Measurements from ENCODE around the gene TLE4. TPM values are rescaled to one million over a fixed set of nuclear protein-coding genes. Genes with fewer than 3 reads are reported as not detected.

Gene TLE4
- total RNA-seq, 1 experiment from 2014 or later, result 8.7 TPM

DNA sequence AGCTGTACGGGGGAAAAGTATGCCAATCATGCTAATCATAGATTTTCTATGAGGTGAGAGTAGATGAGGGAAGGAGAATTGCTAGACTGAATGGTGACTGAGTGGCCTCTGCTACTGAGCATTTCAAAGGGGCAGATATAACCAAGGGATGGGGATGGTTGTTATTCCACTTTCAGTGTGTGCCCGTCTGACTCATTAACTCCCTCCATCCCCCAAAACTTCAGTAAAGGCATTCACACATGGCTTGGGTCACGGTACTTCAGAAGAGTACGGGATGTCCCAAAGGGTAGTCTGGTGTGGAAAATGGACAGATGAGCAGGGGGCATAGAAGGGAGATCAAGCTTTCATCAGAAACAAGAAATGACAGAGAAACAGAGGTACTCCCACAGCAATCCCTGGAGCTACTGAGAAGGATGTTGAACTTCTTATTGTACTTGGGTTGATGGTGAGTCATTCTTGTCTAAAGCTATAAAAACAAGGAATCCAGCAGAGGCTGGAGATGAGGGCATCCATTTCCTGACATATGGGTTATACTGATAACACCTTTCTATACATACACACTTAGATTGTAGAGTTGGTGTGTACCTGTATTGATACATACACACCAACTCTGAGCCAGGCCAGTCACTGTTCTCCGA lies 8.9 kb upstream of the TLE4 start:
- Mint-ChIP-seq H3K27ac (ENCODE audit: low read depth, unreplicated experiment) (no peak overlapping the region), H3K36me3 (ENCODE audit: insufficient read depth, unreplicated experiment) (no peaks in the 10 kb centered on the region), H3K4me1 (ENCODE audit: insufficient read depth, unreplicated experiment) (no peaks in the 10 kb centered on the region), H3K4me3 (ENCODE audit: unreplicated experiment) (no peak overlapping the region), H3K9me3 (ENCODE audit: unreplicated experiment) (no peaks in the 10 kb centered on the region), H3K27me3 (ENCODE audit: insufficient read depth, unreplicated experiment) (no peaks in the 10 kb centered on the region)
- intact Hi-C loops (cut with micrococcal nuclease), result no loop called here
- TF ChIP-seq, protein P1, sequence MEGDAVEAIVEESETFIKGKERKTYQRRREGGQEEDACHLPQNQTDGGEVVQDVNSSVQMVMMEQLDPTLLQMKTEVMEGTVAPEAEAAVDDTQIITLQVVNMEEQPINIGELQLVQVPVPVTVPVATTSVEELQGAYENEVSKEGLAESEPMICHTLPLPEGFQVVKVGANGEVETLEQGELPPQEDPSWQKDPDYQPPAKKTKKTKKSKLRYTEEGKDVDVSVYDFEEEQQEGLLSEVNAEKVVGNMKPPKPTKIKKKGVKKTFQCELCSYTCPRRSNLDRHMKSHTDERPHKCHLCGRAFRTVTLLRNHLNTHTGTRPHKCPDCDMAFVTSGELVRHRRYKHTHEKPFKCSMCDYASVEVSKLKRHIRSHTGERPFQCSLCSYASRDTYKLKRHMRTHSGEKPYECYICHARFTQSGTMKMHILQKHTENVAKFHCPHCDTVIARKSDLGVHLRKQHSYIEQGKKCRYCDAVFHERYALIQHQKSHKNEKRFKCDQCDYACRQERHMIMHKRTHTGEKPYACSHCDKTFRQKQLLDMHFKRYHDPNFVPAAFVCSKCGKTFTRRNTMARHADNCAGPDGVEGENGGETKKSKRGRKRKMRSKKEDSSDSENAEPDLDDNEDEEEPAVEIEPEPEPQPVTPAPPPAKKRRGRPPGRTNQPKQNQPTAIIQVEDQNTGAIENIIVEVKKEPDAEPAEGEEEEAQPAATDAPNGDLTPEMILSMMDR (IDR thresholded peaks at IDR 0.05; ENCODE audit: unreplicated experiment), result no peak
- CTCF ChIA-PET, result interaction anchor here (0.5 to 0.7 kb wide), 2 partner anchors 418 to 963 kb away, joined by 3 read pairs; no protein-coding TSS in a partner anchor
- DNase-seq (ENCODE audit: unreplicated experiment), result no peak
- POLR2A ChIA-PET, result no interaction called here
- BruUV-seq (replicated peaks), result no TSS peak

DNA sequence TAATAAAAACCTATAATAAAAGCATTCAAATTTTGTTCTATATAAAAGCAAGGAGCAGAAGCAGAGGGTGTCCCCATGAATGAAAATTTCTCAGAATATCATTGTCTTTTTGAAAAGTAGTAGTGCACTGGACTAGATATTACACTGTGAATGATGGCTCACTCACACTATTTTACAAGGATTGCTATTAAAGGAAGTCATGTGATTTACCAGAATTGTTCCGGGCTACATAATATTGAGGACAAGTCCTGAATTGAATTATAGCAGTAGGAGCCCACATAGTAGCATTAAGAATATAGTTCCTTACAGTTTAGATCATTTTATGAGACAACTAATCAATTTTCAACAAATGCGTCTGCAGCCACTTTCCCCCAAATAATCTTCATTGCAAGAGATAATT lies 7.7 kb upstream of the TLE4 start:
- Mint-ChIP-seq H3K27ac (ENCODE audit: low read depth, unreplicated experiment) (no peak overlapping the region), H3K4me1 (ENCODE audit: insufficient read depth, unreplicated experiment) (no peaks in the 10 kb centered on the region), H3K4me3 (ENCODE audit: unreplicated experiment) (no peak overlapping the region), H3K9me3 (ENCODE audit: unreplicated experiment) (no peaks in the 10 kb centered on the region), H3K27me3 (ENCODE audit: insufficient read depth, unreplicated experiment) (no peaks in the 10 kb centered on the region), H3K36me3 (ENCODE audit: insufficient read depth, unreplicated experiment) (no peaks in the 10 kb centered on the region)
- TF ChIP-seq, protein P1 (IDR thresholded peaks at IDR 0.05; ENCODE audit: unreplicated experiment), result no peak
- intact Hi-C loops (cut with micrococcal nuclease), result no loop called here
- no peak for DNase-seq (ENCODE audit: unreplicated experiment)
- ChIA-PET CTCF (no interaction called here), POLR2A (no interaction called here)
- BruUV-seq (replicated peaks), result no TSS peak

GRCh38 chr9:79565245-79565644 lies 6.5 kb upstream of the TLE4 start:
- H3K4me3 Mint-ChIP-seq (ENCODE audit: unreplicated experiment), result no peak overlapping the region
- H3K27me3 Mint-ChIP-seq (ENCODE audit: insufficient read depth, unreplicated experiment), result no peaks in the 10 kb centered on the region
- intact Hi-C loops (cut with micrococcal nuclease), result no loop called here
- no peak for DNase-seq (ENCODE audit: unreplicated experiment)
- H3K4me1 Mint-ChIP-seq (ENCODE audit: insufficient read depth, unreplicated experiment), result no peaks in the 10 kb centered on the region
- ChIA-PET POLR2A (no interaction called here), CTCF (interaction anchor here (0.6 kb wide), 3 partner anchors 66 to 437 kb away, joined by 3 to 4 read pairs (median 3); no protein-coding TSS in a partner anchor)
- BruUV-seq (replicated peaks), result no TSS peak
- H3K36me3 Mint-ChIP-seq (ENCODE audit: insufficient read depth, unreplicated experiment), result no peaks in the 10 kb centered on the region
- H3K27ac Mint-ChIP-seq (ENCODE audit: low read depth, unreplicated experiment), result no peak overlapping the region
- TF ChIP-seq, protein P1 (IDR thresholded peaks at IDR 0.05; ENCODE audit: unreplicated experiment), result no peak
- H3K9me3 Mint-ChIP-seq (ENCODE audit: unreplicated experiment), result no peaks in the 10 kb centered on the region

- ChIA-PET POLR2A (interaction anchor here (1.0 to 1.3 kb wide), 3 partner anchors 24 to 578 kb away, joined by 3 to 5 read pairs (median 3); no protein-coding TSS in a partner anchor), CTCF (interaction anchor here (0.6 to 2.3 kb wide), 3 partner anchors 137 to 438 kb away, joined by 3 to 8 read pairs (median 6); no protein-coding TSS in a partner anchor)
- DNase-seq (ENCODE audit: unreplicated experiment), result peak; percentile 27
- Mint-ChIP-seq H3K27ac (ENCODE audit: low read depth, unreplicated experiment) (no peak overlapping the region), H3K27me3 (ENCODE audit: insufficient read depth, unreplicated experiment) (no peaks in the 10 kb centered on the region), H3K4me3 (ENCODE audit: unreplicated experiment) (no peak overlapping the region), H3K4me1 (ENCODE audit: insufficient read depth, unreplicated experiment) (no peaks in the 10 kb centered on the region), H3K36me3 (ENCODE audit: insufficient read depth, unreplicated experiment) (no peaks in the 10 kb centered on the region), H3K9me3 (ENCODE audit: unreplicated experiment) (no peaks in the 10 kb centered on the region)
- intact Hi-C loops (cut with micrococcal nuclease), result no loop called here
- TF ChIP-seq, protein P1 (IDR thresholded peaks at IDR 0.05; ENCODE audit: unreplicated experiment), result no peak
- BruUV-seq (replicated peaks), result no TSS peak
Measured at GRCh38 chr9:79567671-79568098, 4.1 kb upstream of the TLE4 start.
